ENCODE data around the gene POMT2.

POMT2 gene

DNA sequence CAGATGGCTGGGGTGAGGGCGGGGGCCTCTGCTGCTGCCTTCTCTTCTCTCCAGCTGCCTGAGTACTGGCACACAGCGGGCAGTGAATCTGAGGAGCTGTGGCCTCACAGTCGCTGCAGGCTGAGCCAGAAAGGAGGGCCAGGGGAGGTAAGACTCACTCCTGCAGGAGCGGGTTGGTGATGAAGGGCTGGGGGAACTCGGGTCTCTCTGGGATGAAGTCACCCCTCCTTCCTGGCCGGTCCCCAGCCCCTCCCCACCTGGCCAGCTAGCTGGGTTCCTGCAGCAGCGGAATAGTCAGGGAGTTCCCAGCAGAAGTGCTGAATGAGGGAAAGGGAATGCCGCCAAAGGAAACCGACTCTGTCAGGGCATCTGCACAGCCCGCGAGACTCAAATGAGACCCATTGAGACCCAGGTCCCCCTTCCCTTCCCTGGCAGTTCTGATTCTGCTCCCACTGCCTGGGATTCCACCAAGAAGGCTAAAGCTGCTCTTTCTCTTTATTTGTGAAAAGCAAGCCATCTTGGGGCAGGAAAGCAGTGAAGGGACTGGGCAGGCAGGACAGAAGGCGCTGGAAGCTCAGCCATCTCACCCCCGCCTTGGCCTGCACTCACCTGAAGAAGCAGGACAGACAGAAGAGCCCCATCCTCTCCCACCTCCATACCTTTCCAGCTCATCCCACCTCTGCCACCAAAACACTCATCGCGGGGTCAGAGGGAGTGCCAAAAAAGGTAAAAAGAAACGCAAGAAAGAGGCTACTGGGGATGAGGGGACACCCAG lies 54.9 kb downstream of the POMT2 start:
- no peak for DNase-seq

DNA sequence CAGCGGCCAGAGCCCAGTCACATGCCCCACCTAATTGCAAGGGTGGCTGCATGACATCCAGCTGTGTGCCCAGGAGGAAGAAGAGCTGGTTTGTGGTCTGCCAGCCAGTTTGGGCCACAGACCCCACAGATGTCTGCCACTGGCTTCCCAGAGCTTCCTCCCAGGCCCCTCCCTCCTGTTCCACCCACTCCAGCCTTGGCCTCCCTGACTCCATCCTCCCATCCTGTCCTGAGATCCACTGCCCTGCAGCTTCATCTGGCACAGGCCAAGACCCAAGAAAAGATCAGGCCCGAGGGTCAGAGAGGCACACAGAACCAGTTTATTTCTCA lies 55.5 kb downstream of the POMT2 start:
- DNase-seq = no peak

DNA sequence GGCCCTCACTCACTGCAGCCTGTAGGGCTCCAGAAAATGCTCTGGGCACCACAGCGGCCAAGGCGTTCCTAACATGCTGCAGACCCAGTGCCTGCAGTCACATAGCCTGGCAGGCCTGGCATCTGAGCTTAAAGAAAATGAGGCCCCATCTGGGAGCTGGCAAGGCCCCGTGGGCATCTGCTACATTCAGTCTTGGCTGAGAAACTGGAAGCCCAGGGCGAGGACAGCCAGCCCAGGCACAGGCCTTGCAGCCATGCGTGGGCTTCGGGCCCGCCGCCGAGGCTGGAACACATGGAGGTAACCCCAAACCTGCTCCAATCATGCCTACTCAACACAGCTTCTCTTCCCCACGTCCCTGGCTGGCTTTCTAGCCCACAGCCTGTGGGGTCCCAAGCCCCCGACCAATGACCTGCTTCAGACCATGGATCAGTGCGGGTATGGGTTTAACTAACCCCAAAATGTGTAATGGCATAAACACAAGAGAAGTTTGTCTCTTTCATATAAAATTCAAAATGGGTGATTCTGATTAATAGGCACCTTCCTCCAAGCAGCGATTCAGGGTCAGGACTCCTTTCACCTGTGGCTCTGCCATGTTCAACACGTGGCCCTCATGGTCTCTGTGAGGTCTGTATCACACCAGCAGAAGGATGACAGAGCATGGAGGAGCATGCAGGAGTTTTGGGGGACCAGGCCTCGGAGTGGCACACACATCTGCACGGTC lies 56.1 kb downstream of the POMT2 start:
- DNase-seq = no peak

DNA sequence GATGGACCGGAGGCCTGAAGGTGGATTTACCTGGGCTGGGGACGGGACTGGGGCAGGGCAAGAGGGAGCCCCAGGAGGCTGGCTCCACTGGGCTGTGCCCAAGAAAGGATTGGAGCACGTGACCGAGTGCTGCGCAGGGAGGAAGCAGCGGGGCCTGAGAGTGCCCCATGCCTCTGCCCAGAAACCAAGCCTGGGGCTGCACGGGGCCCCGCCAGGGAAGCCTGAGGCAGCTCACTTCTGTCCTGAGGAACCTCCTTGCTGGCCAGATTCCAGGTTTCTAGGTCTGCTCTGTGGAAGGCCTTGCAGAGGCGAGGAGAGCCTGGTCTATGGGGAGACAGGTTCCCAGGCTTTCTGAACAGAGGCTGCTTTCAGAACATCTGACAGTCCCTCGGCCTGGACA lies 60.1 kb downstream of the POMT2 start:
- no peak for DNase-seq

DNA sequence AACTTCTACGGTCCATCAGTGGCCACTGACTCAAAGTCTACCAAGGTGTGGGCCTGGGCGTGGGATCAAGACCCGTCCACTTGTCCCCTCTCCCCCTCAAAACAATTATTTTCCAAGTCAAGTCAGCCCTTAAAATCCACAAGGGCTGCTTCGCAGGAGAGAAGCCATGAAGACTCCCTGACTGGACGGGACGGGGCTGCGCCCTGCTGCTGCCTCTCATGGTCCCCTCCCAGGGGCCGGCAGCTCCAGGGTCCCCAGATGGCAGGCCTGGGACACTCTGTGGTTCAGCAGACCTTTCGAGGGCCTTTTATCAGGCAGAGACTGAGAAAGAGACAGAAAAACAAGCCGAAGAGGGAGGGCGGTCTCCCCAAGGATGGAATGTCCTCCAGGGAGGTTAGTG lies 60.5 kb downstream of the POMT2 start:
- no peak for DNase-seq

DNA sequence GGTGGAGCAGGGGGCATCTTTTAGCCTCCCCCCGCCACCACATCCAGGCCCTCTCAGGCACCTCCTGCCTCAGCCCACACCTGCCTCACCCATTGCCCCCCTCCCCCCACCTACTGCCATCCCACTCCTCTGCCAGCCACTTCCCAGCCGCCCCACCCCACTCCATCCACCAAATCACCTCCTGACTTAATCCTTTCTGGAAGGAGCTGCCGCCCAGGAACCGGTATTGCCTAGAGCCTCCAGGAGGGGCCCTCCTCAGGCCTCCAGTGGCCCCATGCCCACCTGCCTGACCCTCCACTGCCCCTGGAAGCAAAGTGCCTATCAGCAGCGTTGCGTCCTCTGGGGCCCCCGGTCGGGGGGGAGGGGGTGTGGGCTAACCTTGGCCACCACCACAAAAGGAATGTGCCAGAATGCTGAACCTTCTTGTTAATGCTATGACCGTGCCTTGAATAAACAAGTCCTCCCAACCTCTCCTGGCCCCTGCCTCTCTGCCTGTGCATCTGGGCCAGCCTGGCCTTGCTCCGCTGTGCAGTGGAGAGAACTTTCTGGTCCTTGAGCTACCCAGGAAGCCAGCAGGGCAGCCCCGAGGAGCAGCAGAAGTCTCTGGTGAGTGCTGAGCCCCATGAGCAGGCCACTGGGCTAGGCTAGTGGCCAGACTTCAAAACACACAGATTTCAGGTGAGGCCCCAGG lies 61.5 kb downstream of the POMT2 start:
- DNase-seq = no peak

DNA sequence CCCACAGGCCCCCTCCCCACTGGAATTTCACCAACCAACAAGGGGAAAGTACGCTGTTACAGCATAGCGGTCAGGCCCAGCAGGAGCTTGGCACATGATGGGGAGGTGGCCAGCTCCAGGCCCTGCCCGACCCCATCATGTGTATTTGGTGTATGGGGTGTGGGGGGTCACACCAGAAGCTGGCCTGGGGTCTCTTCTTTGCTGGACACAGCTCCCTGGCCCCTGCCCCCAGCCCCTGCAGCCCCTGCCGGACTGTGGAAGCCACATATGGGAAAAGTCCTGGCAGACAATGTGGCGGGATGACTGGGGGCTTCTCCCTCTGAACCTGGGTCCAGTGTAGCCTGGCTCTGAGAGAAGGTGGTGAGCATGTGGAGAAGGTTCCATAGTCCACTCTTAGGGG lies 62.1 kb downstream of the POMT2 start:
- no peak for DNase-seq

DNA sequence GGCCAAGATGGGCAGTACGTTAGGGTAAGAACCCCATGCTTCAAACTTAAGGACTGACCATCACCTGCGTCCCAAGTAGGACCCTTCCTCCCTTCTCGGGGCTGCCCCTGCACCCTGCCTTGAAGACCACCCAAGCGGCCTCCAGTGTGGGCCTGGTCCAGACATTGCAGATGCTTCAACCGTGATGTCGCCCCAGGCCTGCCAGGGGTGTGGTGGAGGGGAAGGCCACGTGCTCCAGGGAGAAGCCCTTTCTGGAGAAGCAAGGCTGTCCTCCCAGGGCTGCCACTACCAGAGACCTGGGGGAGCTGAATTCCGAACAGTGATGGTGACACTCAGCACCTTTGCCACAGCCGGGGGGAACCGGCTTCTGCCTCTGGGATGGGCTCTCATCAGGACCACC lies 63.0 kb downstream of the POMT2 start:
- no peak for DNase-seq

DNA sequence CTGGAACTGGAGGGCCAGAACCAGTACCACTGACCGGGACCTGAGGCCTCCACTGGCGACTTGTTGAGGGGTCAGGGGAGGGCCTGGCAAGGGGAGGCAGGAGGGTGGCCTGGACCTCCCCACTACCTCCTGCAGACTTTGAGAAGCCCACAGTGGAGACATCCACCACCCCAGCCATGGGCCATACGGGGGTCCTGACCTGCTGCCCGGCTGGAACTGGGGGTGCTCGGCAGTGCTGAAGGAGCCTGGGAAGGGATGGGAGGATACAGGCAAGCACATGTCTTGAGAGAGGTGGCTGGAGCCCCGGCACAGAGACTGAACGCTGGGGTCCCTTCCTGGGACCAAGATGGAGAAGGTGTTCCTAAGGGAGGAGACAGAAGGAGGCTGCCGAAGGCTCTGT lies 64.0 kb downstream of the POMT2 start:
- DNase-seq = no peak

DNA sequence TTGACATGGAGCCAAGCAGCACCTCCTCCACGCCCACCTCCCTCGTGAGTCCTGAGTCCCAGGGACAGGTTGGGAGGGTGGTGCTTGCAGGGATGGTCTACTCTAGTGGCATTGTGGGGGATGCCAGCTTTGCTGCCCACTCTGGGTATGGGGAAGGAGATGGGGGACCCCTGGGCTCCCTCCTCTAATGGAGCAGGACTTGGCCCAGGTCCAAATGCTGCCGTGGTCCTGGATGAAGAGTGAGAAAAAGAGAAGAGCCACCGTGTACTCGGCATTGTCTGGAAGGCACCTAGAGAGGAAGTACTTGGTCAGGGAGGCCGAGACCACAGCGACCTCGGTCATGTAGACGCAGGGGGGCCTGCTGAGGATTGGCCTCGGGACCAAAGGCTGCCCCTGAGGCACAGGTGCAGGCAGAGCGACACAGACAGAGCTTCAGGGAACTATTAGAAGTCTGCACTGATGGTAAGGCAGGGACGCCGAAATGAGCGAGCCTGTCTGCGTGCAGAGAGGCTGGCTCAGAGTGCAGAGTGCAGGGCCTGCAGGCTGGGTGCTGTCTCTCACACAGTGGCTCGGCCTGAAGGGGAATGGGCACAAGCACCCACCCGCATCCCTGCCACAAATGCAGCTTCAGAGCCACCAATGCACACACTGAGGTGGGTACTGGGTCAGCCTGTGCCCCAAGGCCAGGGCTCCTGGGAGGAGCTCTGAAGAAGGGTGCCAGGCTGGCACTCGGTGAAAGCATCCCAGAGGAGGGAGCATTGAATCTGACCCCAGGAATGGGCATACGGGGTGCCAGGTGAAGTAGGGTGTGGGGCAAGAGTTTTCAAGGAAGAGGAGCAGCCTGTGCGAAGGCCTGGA lies 67.1 kb downstream of the POMT2 start:
- no peak for DNase-seq

DNA sequence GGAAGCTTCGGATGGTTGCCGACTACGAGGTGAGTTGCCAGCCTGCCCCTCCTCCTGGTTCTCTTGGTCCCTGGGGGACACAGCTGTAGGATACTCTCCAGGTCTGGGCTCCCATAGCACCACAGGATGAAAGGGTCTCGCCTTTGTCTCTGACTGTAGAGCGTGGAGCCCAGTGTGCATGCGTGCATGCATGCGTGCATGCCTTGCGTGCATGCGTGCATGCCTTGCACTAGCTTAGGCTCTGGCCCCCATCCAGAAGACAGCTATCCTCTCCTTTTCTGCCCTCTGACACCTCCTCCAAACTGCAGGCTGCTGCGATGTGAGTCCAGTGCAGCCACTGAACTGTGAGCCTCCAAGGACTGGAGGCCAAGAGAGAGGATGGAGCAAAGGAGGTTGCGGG lies 68.8 kb downstream of the POMT2 start:
- no peak for DNase-seq

DNA sequence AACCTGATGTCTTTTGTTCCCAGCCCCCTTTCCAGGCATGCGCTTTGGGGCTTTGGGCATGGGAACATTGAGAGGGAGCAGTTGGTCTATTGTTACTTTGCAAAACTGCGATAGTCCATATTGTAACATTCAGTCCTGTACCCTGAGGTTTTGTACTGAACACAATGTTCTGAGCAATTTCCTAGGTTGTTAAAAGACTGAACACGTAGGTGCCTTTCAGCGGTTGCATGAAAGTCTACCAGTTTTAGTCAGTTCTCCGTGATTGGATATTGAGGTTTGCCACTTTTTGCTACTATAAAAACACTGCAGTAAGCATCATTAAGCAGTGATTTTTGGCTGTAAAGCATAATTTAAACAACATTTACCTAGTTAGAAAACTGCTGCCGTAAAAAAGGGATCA lies 69.8 kb downstream of the POMT2 start:
- DNase-seq = no peak

DNA sequence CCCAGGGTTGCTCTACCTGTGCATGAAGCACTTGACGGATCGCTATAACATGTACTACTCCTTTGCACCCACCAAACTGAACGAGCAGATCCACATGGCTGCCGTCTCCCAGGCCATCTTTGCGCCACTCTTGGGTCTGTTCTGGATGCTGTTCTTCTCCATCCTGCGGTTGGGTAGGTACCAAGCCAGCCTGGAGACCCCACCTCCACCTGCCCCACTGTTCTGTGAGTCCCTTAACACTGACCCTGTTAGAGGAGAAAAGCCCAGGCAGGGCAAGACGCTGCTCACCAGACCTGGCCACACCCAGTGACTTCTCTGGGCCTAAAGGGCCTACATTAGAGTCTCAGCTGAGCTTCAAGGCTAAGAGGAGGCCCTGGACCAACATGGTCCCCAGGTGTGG lies 71.4 kb downstream of the POMT2 start:
- DNase-seq = no peak

DNA sequence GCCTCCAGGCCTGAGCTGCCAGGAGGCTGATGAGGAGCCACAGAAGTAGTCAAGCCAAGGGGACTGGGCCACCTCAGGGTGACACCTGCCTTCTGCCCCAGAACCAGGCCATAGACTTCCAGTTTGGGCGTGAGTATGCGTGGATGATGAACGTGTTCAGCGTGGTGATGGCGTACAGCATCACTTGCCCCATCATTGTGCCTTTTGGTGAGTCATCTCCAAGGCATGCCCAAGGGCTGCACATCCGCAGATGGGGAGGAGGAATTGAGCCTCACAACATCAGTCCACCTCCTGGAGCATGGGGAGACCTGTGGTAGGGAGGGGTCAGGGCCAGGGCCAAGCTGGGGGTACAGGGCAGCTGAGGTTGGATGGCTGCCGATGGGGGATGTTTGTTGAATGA lies 72.0 kb downstream of the POMT2 start:
- no peak for DNase-seq

DNA sequence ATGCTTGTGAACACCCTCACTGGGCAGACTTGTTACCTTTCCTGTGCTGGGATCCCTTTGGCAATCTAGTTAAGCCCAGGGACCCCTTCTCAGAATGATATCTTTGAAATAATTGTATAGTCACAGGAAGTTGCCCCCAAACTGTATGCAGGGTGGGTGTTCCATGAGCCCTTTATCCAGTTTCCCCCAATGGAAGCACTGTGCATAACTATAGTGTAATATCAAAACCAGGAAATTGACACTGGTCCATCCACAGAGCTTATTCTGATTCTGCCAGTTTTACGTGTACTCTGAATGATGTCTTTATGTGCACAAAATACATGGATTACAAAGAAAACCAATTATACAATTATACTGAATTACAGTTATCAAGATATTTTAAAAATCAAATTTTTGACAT lies 73.9 kb downstream of the POMT2 start:
- DNase-seq = no peak

DNA sequence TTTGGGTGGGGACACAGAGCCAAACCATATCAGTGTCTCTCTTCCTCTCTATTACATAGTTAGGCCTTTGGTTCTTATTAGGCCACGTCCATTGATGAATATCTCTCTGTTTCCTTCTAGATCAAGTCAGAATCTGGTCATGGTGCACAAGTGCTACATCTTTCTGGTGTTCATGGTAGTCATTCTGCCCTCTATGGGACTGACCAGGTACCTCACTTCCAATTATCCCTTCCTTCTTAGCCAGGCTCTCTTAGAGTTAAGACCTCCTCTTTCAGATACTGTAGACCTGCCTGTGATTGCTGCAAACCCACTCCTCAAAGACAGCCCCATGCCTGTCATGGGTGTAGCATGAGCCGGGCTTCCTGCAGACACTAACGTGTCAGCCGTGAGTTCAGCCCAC lies 74.9 kb downstream of the POMT2 start:
- DNase-seq = no peak

DNA sequence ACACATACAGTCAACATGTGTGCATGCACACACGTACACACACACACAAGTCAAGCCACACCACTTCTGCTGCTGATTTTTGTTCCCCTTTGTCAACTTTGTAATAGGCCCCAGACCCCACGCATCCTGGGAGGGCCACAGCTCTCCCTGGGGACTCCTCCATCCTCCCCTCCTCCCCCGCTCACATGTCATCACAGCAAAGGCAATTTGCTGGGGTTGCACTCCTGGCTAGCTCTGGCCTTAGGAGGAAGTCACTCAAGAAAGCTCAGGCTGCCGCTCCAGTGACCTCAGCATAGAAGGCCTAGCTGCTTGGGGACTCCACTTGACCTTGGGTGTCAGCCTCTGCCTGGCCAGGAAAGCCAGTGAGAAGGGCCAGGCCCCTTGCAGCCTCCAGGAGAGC lies 76.8 kb downstream of the POMT2 start:
- DNase-seq = no peak

DNA sequence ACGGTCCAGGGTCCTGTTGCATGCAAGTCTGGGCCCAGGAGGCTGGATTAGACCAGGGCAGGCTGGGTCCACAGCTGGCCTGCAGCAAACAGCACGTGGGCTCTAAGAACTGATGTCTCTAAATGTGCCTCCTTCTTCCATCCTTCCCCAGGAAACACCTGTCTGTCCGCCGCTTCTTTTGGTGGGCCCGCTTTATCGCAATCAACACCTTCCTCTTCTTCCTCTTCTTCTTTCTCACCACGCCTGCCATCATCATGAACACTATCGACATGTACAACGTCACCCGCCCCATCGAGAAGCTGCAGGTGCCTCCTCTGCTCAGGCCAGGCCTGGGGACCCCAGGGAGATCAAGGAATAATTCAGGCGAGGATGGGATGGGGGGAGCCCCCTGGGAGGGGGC lies 77.9 kb downstream of the POMT2 start:
- DNase-seq = no peak

DNA sequence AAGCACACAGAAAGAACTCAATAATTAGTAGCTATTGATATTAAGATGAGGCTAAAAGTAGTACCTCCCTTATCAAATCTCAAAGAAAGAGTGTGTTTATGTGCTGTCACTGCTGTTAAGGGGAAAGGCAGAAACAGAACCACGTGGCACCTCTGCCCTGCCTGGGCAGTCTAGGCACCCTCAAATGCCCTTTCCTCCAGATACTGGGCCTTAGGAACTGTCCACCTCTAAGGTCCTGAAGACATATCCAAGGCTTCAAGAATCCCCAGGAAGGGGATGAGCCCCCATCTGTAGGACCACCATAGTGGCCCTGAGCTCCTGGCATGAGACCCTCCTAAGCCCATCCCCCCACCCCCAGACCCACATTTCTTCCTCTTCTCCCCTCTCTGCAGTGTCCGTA lies 78.7 kb downstream of the POMT2 start:
- no peak for DNase-seq

DNA sequence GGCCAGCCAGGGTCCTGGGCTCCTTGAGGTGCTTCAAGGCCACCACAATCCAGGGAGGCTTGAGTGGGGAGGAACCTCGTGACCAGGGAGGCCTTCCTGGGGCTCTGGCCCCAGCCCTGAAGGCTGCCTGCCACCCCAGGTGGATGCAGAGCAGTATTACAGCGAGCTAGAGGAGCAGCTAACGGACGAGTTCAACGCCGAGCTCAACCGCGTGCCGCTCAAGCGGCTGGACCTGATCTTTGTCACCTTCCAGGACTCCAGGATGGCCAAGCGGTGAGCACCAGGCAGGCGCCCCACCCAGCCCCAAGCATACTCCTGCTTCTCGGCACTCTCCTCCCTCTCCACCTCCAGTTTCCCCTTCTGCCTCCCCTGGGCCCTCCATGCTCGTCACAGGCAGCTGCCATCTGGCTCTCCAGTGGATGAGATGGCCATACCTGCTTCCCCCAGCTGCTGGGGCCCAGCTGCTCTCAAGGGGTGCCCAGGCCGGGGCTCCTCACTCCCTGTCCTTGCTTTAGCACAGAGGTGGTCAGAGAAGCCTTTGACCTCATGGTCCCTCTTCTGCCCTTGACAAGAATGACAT lies 80.3 kb downstream of the POMT2 start:
- DNase-seq = no peak

DNA sequence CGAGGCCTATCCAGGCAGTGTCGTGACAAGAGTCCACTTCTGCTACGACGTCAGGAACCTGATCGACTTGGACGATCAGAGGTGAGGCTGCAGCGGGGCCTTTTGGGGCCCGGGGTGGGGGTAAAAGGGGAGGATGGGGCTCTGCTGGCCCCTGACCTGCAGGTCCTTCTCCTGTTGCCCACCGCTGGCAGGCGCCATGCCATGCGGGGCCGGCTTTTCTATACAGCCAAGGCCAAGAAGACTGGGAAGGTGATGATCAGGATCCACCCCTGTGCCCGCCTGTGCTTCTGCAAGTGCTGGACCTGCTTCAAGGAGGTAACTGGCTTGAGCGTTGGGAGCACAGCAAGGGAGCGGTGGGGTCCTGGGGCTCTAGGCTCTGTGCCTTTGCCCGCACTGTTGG lies 81.3 kb downstream of the POMT2 start:
- DNase-seq = no peak

DNA sequence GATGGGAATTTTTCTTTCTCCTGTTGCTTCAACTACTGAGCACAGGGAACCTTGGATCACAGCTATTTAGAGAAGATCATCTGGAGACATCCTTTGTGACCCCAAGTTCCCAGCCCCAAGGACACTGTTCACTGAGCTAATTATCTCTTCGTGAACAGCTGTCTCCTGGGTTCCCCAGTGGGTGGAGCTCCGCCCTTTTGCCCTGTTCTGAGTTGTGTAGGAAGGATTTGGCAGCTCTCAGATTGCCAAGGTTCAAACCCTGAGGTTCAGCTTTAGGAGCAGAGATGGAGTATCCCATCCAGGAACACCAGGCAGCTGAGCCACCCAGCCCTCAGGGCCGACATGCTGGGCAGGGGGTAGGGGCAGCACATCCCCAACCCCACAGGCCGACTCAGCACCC lies 81.7 kb downstream of the POMT2 start:
- no peak for DNase-seq

DNA sequence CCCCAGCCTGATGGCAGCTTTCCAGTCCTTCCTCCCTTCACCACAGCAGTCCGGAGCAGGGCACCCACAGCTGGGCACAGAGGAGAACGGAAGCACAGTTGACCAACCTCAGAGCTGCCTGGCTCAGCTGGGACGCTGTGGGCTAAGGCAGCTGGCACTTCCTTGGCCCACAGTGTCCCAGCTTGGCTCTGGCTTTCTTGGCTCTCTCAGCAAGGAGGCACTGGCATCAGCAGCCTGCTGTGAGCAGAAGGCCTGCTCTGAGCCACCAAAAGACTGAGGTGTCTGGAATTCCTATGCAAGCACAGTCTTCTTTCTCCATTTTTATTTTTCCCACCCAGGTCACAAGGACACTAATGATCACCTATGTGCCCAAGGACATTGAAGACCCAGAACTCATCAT lies 82.3 kb downstream of the POMT2 start:
- no peak for DNase-seq

All from CD4-positive, alpha-beta T cell treated with Interleukin-17A for 1 hour (primary cell).